HUES48 (cell line): ENCODE results near the gene GFER.

Source experiments
- H3K27ac ChIP-seq: one replicate; pipeline ENCODE4 v1.7.0; 2013; ENCODE audit warnings: low read depth, low read length, inconsistent platforms
- H3K27me3 ChIP-seq: 2 replicates; pipeline ENCODE4 v1.6.1; 2013; ENCODE audit warnings: mild to moderate bottlenecking, low read length; ENCODE audit not compliant: control insufficient read depth, insufficient read depth
- H3K36me3 ChIP-seq: 2 replicates; pipeline ENCODE4 v1.6.1; 2013; ENCODE audit warnings: low read length; ENCODE audit not compliant: control insufficient read depth, insufficient read depth
- H3K4me1 ChIP-seq: 2 replicates; pipeline ENCODE4 v1.6.1; 2013; ENCODE audit warnings: mild to moderate bottlenecking, low read length; ENCODE audit not compliant: control insufficient read depth, insufficient read depth
- H3K4me3 ChIP-seq: 2 replicates; pipeline ENCODE4 v1.5.1; 2013; ENCODE audit warnings: mild to moderate bottlenecking, low read depth, low read length
- H3K9ac ChIP-seq: 2 replicates; pipeline ENCODE4 v1.6.1; 2013; ENCODE audit warnings: mild to moderate bottlenecking, low read depth, low read length, moderate library complexity
- H3K9me3 ChIP-seq: 2 replicates; pipeline ENCODE4 v1.6.1; 2013; ENCODE audit warnings: low read length; ENCODE audit not compliant: control insufficient read depth, insufficient read depth

GFER gene

DNA sequence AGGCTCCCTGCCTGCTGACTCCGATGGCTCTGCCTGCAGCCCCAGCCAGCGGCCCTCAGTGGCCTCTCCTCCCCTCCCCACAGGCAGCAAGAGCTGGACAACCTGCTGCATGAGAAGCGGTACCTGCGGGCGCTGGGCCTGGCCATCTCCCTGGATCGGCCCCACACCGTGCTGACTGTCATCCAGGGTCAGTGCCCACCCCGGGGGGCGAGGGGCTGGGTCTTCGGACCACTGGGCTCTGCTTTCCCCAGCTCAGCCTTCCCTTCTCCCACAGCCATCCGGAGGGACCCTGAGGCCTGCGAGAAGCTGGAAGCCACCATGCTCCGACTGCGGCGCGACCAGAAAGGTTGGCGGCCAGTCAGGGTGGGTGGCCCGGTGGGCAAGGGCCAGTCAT lies 6.1 kb upstream of the GFER start:
- Histone ChIP-seq H3K4me3 (no peak overlapping the region), H3K36me3 (peaks cover 41% of the 10 kb centered on the region), H3K27me3 (peaks cover 36% of the 10 kb centered on the region)

DNA sequence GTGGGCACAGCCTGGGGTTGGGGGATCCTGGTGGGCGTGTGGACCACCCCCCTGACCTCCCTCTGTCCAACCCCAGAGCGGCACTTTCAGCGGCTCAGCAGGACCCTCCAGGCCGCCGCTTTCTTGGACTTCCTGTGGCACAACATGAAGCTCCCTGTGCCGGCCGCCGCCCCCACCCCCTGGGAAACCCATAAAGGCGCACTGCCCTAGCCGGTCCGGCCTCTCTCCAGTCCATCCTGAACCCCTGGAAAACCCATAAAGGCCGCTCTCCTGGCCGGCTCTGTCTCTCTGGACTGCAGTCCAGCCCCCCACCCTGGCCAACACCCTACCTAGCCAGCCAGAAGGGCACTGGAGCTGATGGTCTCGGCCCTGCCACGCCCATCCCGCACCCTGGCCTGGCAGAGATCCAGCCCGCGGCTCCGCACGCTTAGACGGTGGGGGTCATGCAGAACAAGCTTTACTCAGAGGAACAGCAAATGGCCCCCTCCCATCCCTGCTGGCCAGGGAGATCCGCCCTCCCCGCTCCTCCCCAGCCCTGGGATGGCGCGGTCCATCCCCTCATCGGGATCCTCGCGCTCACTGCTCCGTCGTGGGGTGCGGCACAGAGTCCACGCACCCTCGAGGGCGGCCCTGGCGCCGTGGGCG lies 5.4 kb upstream of the GFER start:
- Histone ChIP-seq H3K9me3 (no peaks in the 10 kb centered on the region), H3K4me3 (peak overlapping the region; percentile 57), H3K9ac (no peak overlapping the region), H3K36me3 (peaks cover 41% of the 10 kb centered on the region), H3K4me1 (peaks cover 21% of the 10 kb centered on the region), H3K27ac (no peak overlapping the region), H3K27me3 (peaks cover 41% of the 10 kb centered on the region)

More for the DNA sequence above, 6.1 kb upstream of the GFER start:
- Histone ChIP-seq H3K27ac (no peak overlapping the region), H3K4me1 (peaks cover 17% of the 10 kb centered on the region), H3K9ac (no peak overlapping the region), H3K9me3 (no peaks in the 10 kb centered on the region)

DNA sequence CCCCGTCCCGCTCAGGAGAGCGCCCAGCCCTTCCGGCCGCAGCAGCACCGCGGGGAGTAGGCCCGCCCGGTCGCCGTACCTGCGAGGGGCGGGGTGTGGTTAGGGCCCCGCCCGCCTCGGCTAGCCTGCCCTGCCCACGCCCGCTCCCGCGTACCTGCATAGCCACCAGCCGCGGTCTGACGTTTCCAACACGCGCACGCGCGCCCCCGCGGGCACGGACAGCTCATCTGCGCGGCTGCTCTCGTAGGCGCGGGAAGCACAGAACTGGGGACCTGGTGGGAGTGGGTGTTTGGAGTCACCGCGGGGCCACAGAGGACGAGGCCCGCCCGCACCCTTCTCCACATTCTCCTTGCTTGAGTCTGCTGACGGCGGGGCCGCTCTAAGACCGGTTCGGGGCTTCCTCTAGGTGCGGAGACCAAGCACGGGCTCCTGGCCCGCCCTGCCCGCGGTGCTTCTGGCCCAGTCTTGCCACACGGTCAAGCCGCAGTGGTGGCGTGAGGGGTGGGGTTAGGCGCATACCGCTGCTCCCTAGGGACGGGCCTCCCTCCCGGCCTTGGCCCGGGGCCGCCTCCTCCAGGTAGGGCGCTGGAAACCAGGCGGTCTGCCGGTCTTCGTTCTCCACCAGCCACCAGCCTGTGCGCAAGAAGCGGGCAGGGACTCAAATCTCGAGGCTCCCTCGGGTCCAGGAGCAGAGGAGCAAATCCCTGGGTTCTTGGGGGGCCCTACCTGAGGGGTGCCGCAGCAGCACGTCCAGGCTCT lies 4.5 kb upstream of the GFER start:
- Histone ChIP-seq H3K36me3 (peaks cover 37% of the 10 kb centered on the region), H3K27ac (no peak overlapping the region), H3K9ac (no peak overlapping the region; the same call in 1 of the 2 replicates), H3K27me3 (peaks cover 41% of the 10 kb centered on the region), H3K4me3 (peak overlapping the region; percentile 57), H3K9me3 (no peaks in the 10 kb centered on the region), H3K4me1 (peaks cover 21% of the 10 kb centered on the region)

DNA sequence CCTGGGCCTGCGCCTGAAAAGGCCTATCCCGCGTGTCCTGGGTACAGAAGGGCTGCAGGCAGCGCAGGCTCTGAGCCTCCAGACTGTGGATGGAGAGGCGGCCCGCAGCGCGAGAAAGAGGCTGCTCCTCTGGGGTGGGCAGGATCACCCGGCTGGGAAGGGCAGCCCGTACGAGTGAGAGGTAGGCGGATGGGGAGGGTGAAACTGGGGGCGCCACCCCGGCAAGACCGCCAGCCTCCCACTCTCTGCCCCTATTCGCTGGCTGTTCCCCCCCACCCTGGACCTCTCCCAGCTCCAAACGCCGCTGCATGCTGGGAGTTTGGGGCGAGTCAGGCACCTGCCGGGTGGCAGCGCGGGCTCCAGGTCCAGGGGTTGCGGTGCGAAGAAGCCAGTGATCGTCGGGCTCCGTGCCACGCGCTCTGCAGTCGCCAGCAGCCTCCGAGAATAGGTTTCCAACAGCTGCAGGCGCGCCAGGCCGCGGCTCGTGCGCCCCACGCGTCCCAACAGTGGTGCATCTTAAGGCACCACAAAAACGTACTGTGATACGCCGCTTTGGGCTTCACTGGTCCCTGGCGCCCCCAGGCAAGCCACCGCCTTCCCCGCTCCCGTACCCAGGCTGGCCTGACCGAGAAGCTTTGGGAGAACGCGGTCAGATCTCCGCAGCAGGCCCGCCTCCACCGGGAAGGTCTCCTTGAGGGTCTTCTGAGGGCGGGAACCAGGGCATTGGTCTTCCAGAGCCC lies 3.8 kb upstream of the GFER start:
- Histone ChIP-seq H3K27ac (no peak overlapping the region), H3K4me1 (peaks cover 27% of the 10 kb centered on the region), H3K27me3 (peaks cover 41% of the 10 kb centered on the region), H3K9ac (no peak overlapping the region), H3K9me3 (no peaks in the 10 kb centered on the region), H3K4me3 (peak overlapping the region; percentile 57), H3K36me3 (peaks cover 30% of the 10 kb centered on the region)

DNA sequence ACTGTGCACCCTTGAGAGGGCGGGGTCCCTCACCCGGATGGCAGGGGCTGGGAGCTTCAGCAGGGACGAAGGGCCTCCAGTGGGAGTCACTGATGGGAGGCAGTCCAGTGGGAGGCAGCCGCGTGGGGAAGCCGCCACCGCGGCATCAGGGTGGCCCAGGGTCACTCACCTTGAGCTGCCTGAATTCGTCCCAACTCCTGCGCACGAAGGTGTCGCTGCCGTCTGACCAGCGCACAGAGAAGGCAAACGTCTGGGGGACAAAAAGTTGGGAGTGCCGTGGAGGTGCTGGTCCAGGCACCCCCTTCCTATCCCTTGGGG lies 3.3 kb upstream of the GFER start:
- Histone ChIP-seq H3K9ac (no peak overlapping the region), H3K9me3 (no peaks in the 10 kb centered on the region), H3K4me3 (peak overlapping the region; percentile 57; the same call in 1 of the 2 replicates), H3K4me1 (peaks cover 27% of the 10 kb centered on the region), H3K27me3 (peaks cover 41% of the 10 kb centered on the region), H3K27ac (no peak overlapping the region), H3K36me3 (peaks cover 29% of the 10 kb centered on the region)

DNA sequence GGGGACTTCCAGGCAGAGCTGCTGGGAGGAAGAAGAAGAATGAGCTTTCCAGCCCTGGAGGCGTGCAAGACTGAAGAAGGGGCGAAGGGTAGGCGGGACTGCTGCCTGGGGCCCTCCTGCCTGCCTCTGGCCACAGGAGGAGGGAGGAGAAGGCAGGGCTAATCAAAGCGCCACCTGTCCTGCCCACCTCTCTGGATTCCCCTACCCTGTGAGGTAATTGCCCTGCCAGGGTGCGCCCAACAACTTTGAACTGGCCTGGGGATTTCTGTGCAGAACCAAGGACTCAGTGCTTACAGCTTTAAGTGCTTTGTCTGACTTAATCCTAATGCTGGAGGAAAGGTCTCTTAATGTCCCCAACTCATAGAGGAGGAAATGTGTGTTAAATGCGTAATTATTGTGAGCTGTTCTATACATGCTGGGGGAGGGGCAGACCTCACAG lies 2.6 kb upstream of the GFER start, which contains the start of gene NOXO1:
TSS of gene NOXO1 (minus strand) at position 72 of the 439 bp plus-strand sequence. CDS start 290 bp downstream, outside the sequence.
- H3K36me3 ChIP-seq = peaks cover 29% of the 10 kb centered on the region
- H3K4me3 ChIP-seq = peak within 1 kb of the TSS; percentile 57
- H3K4me1 ChIP-seq = peaks cover 27% of the 10 kb centered on the region
- no peaks in the 10 kb centered on the region for H3K9me3 ChIP-seq
- H3K27me3 ChIP-seq = peaks cover 41% of the 10 kb centered on the region
- H3K9ac ChIP-seq = no peak within 1 kb of the TSS
- H3K27ac ChIP-seq = no peak within 1 kb of the TSS

DNA sequence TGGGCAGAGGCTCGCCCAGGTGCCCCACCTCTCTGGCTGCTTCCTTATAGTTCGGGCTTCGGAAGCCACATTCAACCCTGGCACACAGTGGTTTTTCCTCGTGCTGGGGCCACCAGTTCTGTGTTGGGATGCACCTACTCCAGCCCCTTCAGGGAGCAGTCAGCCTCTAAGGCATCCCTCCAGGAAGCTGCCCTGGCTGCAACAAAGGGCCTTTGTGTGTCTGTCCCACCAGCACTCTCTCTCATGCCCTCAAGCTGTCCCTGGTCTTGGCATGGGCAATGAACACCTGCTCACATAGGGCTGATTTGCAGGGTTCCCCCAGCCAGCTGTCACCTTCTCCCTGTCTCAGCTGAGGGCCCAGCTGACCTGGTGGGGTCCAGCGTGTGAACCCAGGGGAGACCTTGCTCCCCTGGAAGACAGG lies 2.0 kb upstream of the GFER start:
- peaks cover 41% of the 10 kb centered on the region for H3K27me3 ChIP-seq
- H3K4me3 ChIP-seq = no peak overlapping the region
- H3K4me1 ChIP-seq = peaks cover 27% of the 10 kb centered on the region
- H3K27ac ChIP-seq = no peak overlapping the region
- no peak overlapping the region for H3K9ac ChIP-seq
- peaks cover 29% of the 10 kb centered on the region for H3K36me3 ChIP-seq
- no peaks in the 10 kb centered on the region for H3K9me3 ChIP-seq

DNA sequence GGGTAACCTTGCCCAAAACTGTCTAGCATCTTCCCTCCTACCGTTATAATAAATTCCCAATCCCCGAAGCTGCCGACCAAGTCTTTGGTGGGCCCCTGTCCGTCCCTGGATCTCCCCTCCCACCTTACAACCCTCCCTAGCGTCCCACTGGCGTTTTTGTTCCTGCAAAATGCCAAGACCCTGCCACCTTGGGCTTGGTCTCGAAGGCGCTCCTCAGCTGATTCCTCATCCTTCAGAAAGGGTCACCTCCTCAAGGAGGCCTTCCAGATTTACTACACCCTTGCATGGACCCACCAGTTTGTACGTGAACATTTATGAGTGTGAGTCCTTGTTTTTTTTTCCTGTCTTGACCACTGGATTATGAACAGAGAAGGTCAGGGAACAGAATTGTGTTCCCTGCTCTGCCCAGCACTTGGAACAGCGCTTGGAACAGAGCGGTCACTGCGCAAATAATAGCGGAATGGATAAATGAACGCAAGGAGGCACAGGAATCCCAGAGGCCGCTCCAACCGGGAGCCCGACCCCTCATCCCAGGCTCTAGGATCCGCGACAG lies 926 bp upstream of the GFER start:
- Histone ChIP-seq H3K27me3 (peaks cover 41% of the 10 kb centered on the region), H3K9ac (no peak overlapping the region), H3K27ac (peak overlapping the region; percentile 87), H3K9me3 (no peaks in the 10 kb centered on the region), H3K4me1 (peaks cover 27% of the 10 kb centered on the region), H3K4me3 (peak overlapping the region; percentile 81), H3K36me3 (peaks cover 20% of the 10 kb centered on the region)

DNA sequence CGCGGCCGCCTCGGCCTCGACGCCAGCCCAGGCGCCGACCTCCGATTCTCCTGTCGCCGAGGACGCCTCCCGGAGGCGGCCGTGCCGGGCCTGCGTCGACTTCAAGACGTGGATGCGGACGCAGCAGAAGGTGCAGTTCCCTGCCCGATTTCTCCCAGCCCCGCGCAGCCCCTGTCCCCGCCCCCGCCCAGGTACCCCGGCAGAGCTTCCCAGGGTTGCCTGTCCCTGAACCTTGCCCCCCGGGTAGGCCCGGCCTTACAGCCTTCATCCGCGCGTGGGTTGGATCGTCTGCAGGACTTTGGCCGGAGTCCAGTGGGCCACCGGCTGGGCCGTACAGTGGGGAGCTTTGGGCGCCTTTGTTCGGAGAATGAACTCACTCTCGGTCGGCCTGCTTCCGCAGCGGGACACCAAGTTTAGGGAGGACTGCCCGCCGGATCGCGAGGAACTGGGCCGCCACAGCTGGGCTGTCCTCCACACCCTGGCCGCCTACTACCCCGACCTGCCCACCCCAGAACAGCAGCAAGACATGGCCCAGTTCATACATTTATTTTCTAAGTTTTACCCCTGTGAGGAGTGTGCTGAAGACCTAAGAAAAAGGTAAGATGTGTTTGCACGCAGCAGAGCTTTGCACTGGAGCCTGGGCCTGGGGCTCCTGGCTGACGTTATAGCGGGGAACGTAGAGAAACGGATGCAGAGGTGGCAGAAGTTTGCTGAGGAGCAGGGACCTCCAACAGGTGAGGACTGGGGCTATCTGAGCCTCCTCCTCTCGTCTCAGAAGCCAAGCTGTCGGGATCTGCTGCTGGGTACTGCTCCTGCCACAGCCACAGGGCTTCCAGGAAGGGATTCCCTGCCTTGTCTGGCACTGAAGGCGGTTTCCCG lies 593 bp downstream of the GFER start:
- H3K36me3 ChIP-seq = peaks cover 18% of the 10 kb centered on the region
- H3K27me3 ChIP-seq = peaks cover 49% of the 10 kb centered on the region
- H3K4me3 ChIP-seq = peak overlapping the region; percentile 81
- H3K27ac ChIP-seq = peak overlapping the region; percentile 87
- no peaks in the 10 kb centered on the region for H3K9me3 ChIP-seq
- peak overlapping the region; percentile 86 for H3K9ac ChIP-seq
- H3K4me1 ChIP-seq = peaks cover 36% of the 10 kb centered on the region
